ENCODE measurements around the gene FIBCD1.

The FIBCD1 gene

GRCh38 chr9:130896233-130897014 lies 42.6 kb downstream of the FIBCD1 start, which contains the start of gene QRFP:
QRFP (minus strand) TSS chr9:130896812; CDS start chr9:130893838, 2,974 bp downstream.
- DNase-seq (ENCODE audit: low read depth, low spot score), result no peak

DNA sequence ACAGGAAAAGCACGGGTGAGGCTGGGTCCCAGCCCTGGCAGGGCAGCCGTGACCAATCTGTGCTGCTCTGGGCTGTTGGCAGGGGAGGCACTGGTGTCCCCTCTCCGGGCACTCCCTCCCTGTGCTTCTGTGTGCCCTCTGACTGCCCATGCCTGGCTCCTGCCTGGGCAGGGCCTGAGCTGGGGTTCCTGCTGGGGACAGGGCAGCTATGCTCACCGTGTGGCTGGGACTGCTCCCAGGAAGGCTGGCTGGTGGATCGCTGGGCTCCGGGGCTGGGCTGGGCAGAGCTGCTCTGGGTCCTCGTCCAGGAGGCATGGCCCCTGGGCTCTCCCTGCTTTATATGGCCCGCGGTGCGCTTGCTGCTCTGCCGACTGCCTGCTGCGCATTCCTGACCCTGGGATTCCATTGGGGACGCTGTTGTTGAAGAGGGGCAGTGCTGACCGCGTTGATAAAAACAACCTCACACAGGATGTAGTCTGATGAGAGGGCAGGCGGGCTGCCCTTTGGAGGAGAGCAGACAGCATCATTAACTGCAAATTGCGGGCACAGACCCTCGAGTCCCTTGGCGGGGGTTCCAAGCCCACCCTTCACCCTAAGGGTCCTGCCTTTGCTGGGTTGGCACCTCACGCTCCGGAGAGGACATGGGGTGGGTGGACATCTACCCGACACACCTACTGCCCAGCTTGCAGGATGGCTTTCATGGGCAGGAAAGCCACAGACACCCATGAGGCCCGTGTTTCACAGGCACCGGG lies 43.4 kb downstream of the FIBCD1 start:
- no peak for DNase-seq (ENCODE audit: low read depth, low spot score)

GRCh38 chr9:130895038-130895437 lies 44.0 kb downstream of the FIBCD1 start:
- DNase-seq (ENCODE audit: low read depth, low spot score), result no peak

GRCh38 chr9:130894546-130894945 lies 44.5 kb downstream of the FIBCD1 start:
- DNase-seq (ENCODE audit: low read depth, low spot score), result no peak

- DNase-seq (ENCODE audit: low read depth, low spot score), result no peak
Observed at GRCh38 chr9:130893341-130894101, 45.5 kb downstream of the FIBCD1 start.

- no peak for DNase-seq (ENCODE audit: low read depth, low spot score)
Observed at GRCh38 chr9:130892477-130893304, 46.4 kb downstream of the FIBCD1 start.

DNA sequence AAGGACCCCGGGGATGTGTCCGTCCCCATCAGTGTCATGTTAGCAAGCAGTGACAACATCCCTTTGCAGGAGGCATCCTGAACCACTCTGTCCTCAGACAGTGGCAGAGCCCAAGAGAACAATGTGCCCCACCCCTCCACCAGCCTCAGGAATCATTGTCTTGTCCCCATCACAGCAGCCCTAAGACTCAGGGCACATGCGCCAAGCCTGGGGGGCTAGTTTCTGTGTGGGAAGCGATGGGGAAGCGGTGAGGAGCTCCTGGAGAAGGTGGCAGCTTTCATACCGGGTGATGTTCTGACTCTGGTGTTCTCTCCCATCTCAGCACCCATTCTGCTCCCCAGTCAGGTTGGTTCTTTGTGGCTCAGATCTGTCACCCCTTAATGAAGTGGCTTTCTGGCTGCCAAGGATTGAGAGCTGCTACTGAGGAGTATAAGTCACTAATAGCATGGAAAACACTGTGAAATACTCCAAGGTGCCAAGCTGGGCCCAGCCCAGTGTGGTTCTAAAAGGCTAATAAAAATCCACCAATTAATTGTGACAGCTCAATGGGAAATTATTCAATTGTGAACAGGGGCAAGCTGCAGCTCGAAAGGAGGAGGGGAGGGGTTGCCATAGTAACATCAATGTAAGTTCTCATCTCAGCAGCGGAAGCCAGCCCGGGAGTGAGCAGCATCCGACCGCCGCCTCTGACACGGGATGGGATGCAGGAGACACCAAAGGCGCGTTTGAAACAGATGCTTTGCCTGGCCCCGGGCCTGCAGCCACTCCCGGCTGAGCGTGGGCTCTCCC lies 47.2 kb downstream of the FIBCD1 start:
- DNase-seq (ENCODE audit: low read depth, low spot score), result no peak

DNA sequence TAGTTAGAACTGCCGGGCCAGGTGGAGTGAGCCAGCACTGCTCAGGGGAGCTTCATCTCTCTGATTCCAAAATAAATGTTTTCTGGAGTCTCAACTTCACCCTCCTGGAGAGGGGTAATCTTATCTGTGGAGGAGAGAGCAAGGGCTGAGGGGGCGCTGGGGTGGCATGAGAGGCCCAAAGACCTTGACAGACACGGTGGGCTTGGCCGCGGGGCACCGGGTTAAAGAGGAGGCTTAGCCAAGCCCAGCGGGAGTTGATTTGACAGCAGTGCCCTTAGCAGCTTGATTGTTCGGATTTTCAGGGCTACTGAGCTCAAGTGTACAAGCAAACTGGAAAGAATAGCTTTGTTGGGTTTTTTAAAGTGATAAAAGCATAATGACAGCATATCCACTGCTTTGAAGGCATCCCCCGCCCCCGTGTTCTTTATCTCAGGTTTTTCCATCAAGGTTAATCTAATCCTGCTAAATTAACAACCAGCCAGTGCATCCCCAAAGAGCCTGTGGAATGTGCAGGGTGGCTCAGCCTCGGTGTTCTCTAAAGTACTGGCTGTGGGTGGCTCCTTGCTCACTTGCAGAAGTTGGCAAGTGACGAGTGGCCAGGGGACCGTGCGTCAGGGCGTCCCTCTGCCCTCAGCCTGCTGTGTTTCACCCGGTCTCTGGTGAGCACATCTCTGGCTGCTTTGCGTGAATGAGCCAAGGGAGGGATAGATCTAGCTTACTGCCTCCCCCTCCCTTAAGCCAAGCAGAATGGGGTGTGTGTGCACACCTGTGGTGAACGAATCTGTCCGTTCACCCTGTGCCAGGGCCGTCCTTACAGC lies 48.0 kb downstream of the FIBCD1 start:
- DNase-seq (ENCODE audit: low read depth, low spot score), result no peak

GRCh38 chr9:130890124-130890523 lies 48.9 kb downstream of the FIBCD1 start:
- no peak for DNase-seq (ENCODE audit: low read depth, low spot score)

DNA sequence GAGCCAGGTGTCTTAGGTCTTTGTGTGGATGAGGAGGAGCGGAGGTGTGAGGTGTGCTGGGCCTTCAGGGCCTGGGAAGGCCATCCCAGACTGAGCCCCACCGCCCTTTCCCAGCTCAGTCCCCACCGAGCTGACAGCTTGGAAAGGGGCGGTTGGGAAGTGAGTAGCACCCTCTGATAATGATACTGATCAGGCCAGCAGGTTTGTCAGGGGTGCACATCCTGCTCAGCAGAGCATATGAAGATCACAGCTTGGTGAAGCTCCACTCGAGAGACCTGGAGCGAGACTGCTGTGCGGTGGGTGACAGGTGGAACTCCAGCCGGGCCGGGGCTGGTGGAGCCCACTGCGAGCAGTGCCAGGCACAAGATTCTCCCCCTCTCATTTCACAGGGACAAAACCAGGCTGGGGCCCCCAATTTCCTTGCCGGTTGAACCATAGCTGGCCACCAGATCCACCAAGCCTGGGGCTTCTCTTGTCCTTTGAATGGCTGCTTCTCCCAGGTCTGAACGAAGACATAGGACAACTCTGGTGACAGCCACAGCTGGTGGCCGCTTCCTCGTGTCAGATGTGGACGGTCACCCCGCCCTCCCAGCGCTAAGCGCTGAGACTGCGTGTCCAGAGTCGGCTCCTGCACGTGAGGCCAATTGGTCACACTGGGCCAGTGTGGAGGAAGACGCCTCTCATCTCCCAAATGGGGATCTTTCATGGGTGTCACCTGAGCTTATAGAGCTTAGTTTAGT lies 50.7 kb downstream of the FIBCD1 start:
- DNase-seq (ENCODE audit: low read depth, low spot score), result no peak

DNA sequence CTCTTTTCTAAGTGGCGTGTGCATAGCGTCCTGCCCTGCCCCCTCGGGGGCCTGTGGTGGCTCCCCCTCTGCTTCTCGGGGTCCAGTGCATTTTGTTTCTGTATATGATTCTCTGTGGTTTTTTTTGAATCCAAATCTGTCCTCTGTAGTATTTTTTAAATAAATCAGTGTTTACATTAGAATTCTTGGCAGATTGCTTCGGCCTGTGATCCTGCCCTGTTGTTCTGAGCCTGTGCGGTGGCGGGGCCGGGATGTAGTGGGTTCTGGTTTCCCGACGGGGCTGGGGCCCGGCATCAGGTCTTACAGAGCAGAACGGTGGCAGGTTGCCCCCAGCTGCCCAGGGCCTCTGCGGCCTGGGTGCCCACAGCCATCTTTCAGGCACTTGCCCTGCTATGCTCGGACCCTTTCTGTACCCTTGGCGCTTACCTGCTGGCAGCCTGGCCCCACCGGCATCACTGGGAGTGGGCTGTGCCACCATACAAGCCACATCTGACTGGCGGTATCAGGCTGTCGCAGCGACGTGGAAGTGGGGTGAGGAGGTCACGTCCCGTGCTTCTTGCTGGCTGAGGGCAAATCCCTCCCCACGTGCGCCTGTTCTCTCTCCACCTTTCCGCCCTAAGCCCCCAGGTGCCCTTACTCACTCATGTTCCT lies 51.4 kb downstream of the FIBCD1 start:
- DNase-seq (ENCODE audit: low read depth, low spot score), result no peak

DNA sequence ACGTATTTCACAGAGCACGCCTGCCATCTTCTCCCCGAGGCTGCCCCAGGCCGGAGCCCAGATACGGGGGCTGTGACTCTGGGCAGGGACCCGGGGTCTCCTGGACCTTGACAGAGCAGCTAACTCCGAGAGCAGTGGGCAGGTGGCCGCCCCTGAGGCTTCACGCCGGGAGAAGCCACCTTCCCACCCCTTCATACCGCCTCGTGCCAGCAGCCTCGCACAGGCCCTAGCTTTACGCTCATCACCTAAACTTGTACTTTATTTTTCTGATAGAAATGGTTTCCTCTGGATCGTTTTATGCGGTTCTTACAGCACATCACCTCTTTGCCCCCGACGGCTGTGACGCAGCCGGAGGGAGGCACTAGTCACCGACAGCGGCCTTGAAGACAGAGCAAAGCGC lies 52.1 kb downstream of the FIBCD1 start:
- DNase-seq (ENCODE audit: low read depth, low spot score), result no peak

- DNase-seq (ENCODE audit: low read depth, low spot score), result no peak
Observed at GRCh38 chr9:130885484-130886375, 53.3 kb downstream of the FIBCD1 start.

- DNase-seq (ENCODE audit: low read depth, low spot score), result no peak
Observed at GRCh38 chr9:130884542-130885483, 54.2 kb downstream of the FIBCD1 start.

DNA sequence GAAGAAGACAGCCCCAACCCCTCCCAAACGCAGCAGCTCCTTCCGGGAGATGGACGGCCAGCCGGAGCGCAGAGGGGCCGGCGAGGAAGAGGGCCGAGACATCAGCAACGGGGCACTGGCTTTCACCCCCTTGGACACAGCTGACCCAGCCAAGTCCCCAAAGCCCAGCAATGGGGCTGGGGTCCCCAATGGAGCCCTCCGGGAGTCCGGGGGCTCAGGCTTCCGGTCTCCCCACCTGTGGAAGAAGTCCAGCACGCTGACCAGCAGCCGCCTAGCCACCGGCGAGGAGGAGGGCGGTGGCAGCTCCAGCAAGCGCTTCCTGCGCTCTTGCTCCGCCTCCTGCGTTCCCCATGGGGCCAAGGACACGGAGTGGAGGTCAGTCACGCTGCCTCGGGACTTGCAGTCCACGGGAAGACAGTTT lies 54.9 kb downstream of the FIBCD1 start:
- DNase-seq (ENCODE audit: low read depth, low spot score), result no peak

GRCh38 chr9:130883479-130883878 lies 55.6 kb downstream of the FIBCD1 start:
- DNase-seq (ENCODE audit: low read depth, low spot score), result no peak
